Measurements from ENCODE around the gene LILRB1. TPM values are rescaled to one million over a fixed set of nuclear protein-coding genes. Genes with fewer than 3 reads are reported as not detected.

LILRB1 gene
- polyA plus RNA-seq, 3 donors: 27.2 to 317 (median 60.6) TPM

GRCh38 chr19:54616821-54617560 is 13.3 kb upstream of the LILRB1 start:
- Histone ChIP-seq H3K4me2 (replicated peaks; ENCODE audit: extremely low read depth, low read length, poor library complexity, severe bottlenecking) (peak overlapping the region; percentile 49), H3K9me3 (replicated peaks in 1 of 2; ENCODE audit: control insufficient read depth in 1 of 2, insufficient read depth in 1 of 2, low read length in 2 of 2) (no peaks in the 10 kb centered on the region), H3K79me2 (ENCODE audit: insufficient read depth, low read length) (no peaks in the 10 kb centered on the region), H2AFZ (ENCODE audit: insufficient read depth, low read depth, low read length, poor library complexity, severe bottlenecking) (peak overlapping the region; percentile 10), H3K4me3 (replicated peaks in 1 of 3; ENCODE audit: low read depth in 2 of 3, low read length in 3 of 3) (peak overlapping the region in 2 of 3 experiments; percentile 6 to 62), H3K9ac (ENCODE audit: insufficient read depth, low read length, poor library complexity, severe bottlenecking) (no peak overlapping the region), H3K27me3 (ENCODE audit: control insufficient read depth in 2 of 2, insufficient read depth in 2 of 2, low read length in 2 of 2) (no peaks in the 10 kb centered on the region), H3K36me3 (replicated peaks in 1 of 2; ENCODE audit: control insufficient read depth in 1 of 2, insufficient read depth in 2 of 2, low read length in 2 of 2) (no peaks in the 10 kb centered on the region), H3K4me1 (ENCODE audit: control insufficient read depth in 1 of 2, insufficient read depth in 2 of 2, low read length in 2 of 2) (peaks cover 36 to 47% of the 10 kb centered on the region in 2 donors), H4K20me1 (ENCODE audit: insufficient read depth, low read length) (no peaks in the 10 kb centered on the region), H3K27ac (ENCODE audit: low read depth in 1 of 2, low read length in 2 of 2) (peak overlapping the region; percentile 19 to 43)
- intact Hi-C loops (cut with micrococcal nuclease): no loop called here
- Mint-ChIP-seq H3K4me3 (peak overlapping the region; percentile 62 to 83), H3K27me3 (ENCODE audit: low read depth in 3 of 3) (peaks cover 0 to 3% (median 1%) of the 10 kb centered on the region in 3 donors), H3K27ac (peak overlapping the region in 6 of 7 donors; percentile 38 to 85 (median 78)), H3K36me3 (peaks cover 0 to 5% of the 10 kb centered on the region in 2 donors), H3K4me1 (peaks cover 57% of the 10 kb centered on the region), H3K9me3 (peaks cover 0 to 5% (median 0%) of the 10 kb centered on the region in 7 donors)
- no peak for DNase-seq
- no peak for TF ChIP-seq CTCF (IDR thresholded peaks at IDR 0.05)
- WGBS (ENCODE audit: insufficient coverage): 17% methylated on average over 1 of the region's 5 CpGs

DNA sequence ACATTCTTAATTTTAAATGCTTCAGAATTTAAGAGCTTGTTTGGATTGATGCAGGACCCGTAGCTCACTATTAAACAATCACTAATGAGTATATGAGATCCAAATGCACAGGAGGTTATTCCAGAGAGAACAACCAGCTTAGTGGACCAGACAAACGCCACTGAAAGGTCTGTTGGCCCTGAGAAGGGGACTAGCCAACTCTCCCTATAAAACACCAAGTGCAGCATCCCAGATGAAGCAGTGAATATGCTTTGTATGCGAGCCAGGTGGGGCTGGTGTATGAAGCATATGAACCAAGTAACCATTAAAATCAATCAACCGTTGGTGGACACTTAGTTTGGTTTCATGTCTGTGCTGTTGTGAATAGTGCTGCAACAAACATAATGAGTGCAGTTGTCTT is 9.8 kb upstream of the LILRB1 start:
- Histone ChIP-seq H3K4me3 (replicated peaks in 1 of 3; ENCODE audit: low read depth in 2 of 3, low read length in 3 of 3) (no peak overlapping the region), H3K9ac (ENCODE audit: insufficient read depth, low read length, poor library complexity, severe bottlenecking) (no peak overlapping the region), H4K20me1 (ENCODE audit: insufficient read depth, low read length) (no peaks in the 10 kb centered on the region), H2AFZ (ENCODE audit: insufficient read depth, low read depth, low read length, poor library complexity, severe bottlenecking) (no peak overlapping the region), H3K4me2 (replicated peaks; ENCODE audit: extremely low read depth, low read length, poor library complexity, severe bottlenecking) (peak overlapping the region; percentile 22), H3K36me3 (replicated peaks in 1 of 2; ENCODE audit: control insufficient read depth in 1 of 2, insufficient read depth in 2 of 2, low read length in 2 of 2) (no peaks in the 10 kb centered on the region), H3K79me2 (ENCODE audit: insufficient read depth, low read length) (no peaks in the 10 kb centered on the region), H3K27me3 (ENCODE audit: control insufficient read depth in 2 of 2, insufficient read depth in 2 of 2, low read length in 2 of 2) (no peaks in the 10 kb centered on the region), H3K4me1 (ENCODE audit: control insufficient read depth in 1 of 2, insufficient read depth in 2 of 2, low read length in 2 of 2) (peaks cover 23 to 38% of the 10 kb centered on the region in 2 donors), H3K9me3 (replicated peaks in 1 of 2; ENCODE audit: control insufficient read depth in 1 of 2, insufficient read depth in 1 of 2, low read length in 2 of 2) (no peaks in the 10 kb centered on the region), H3K27ac (ENCODE audit: low read depth in 1 of 2, low read length in 2 of 2) (no peak overlapping the region)
- DNase-seq: no peak
- Mint-ChIP-seq H3K4me3 (peak overlapping the region in 1 of 2 donors; percentile 42), H3K27me3 (ENCODE audit: low read depth in 3 of 3) (peaks cover 0 to 6% (median 1%) of the 10 kb centered on the region in 3 donors), H3K36me3 (peaks cover 3% of the 10 kb centered on the region in 2 donors), H3K4me1 (peaks cover 48% of the 10 kb centered on the region), H3K9me3 (no peaks in the 10 kb centered on the region), H3K27ac (no peak overlapping the region)
- TF ChIP-seq CTCF (IDR thresholded peaks at IDR 0.05): no peak
- no CpG with 5 or more reads among the region's 4 CpGs for WGBS (ENCODE audit: insufficient coverage)
- intact Hi-C loops (cut with micrococcal nuclease): no loop called here

Measured in CD14-positive monocyte (primary cell).